SK-N-SH (cell line): ENCODE results near the gene MADCAM1. TPM values are rescaled to one million over a fixed set of nuclear protein-coding genes. Genes with fewer than 3 reads are reported as not detected.

Source experiments
- CTCF ChIA-PET: fragments of 300-600, 350-600 bp; formaldehyde crosslinking; extraction: SDS; loops from one replicate; lab custom pipeline; 2021; lab: Yijun Ruan, JAX
- POLR2A ChIA-PET: fragments of 350-600 bp; sonication (Branson Sonifier 250); formaldehyde crosslinking; extraction: SDS; loops from one replicate; lab custom pipeline; 2020; ENCODE audit warnings: antibody characterized with exemption, inconsistent platforms; lab: Yijun Ruan, JAX
- DNase-seq: peaks from one replicate; pipeline ENCODE4 v3.0.0; 2012
- H2AFZ ChIP-seq: fragments of 200-600 bp; sonication (generic); 2 replicates; pipeline ENCODE4 v1.8.1; 2016; ENCODE audit warnings: antibody characterized with exemption, mild to moderate bottlenecking, low read depth
- H3F3A ChIP-seq: fragments of 200-600 bp; sonication (generic); replicated peaks from 2 replicates; pipeline ENCODE3; 2016; ENCODE audit warnings: antibody characterized with exemption, mild to moderate bottlenecking; ENCODE audit not compliant: insufficient read depth
- H3K27ac ChIP-seq, 2 experiments: fragments of 200-500 bp in 1 of 2; fragments of 200-600 bp in 1 of 2; sonication (Bioruptor generic) in 1 of 2; sonication (generic), shearing (Covaris generic) in 1 of 2; 2 replicates each; pipeline versions ENCODE4 v1.5.1 to v1.6.1; 2014 to 2016; ENCODE audit warnings: low read depth in 2 of 2, inconsistent platforms in 1 of 2, low read length in 1 of 2, mild to moderate bottlenecking in 1 of 2, mixed read lengths in 1 of 2
- H3K27me3 ChIP-seq: fragments of 200-600 bp; sonication (generic), shearing (Covaris generic); 2 replicates; pipeline ENCODE4 v1.6.1; 2016; ENCODE audit warnings: mixed run types; ENCODE audit not compliant: insufficient read depth
- H3K36me3 ChIP-seq, 2 experiments: fragments of 200-500 bp in 1 of 2; fragments of 200-600 bp in 1 of 2; sonication (Bioruptor generic) in 1 of 2; sonication (generic) in 1 of 2; replicated peaks in 1 of 2; 2 replicates each; pipeline versions ENCODE3 to v1.5.1; 2014 to 2016; ENCODE audit warnings: low read length in 1 of 2, mild to moderate bottlenecking in 1 of 2; ENCODE audit not compliant: insufficient read depth in 2 of 2, control insufficient read depth in 1 of 2
- H3K4me1 ChIP-seq, 2 experiments: fragments of 200-500 bp in 1 of 2; fragments of 200-600 bp in 1 of 2; sonication (Bioruptor generic) in 1 of 2; sonication (generic), shearing (Covaris generic) in 1 of 2; 2 replicates each; pipeline versions ENCODE4 v1.5.1 to v1.6.1; 2014 to 2016; ENCODE audit warnings: low read depth in 1 of 2, low read length in 1 of 2, mixed run types in 1 of 2; ENCODE audit not compliant: insufficient read depth in 2 of 2, control insufficient read depth in 1 of 2
- H3K4me2 ChIP-seq: fragments of 200-600 bp; sonication (generic), shearing (Covaris generic); 2 replicates; pipeline ENCODE4 v1.6.1; 2017; ENCODE audit warnings: mixed run types
- H3K4me3 ChIP-seq, 2 experiments: fragments of 200-500 bp in 1 of 2; fragments of 200-600 bp in 1 of 2; sonication (Bioruptor generic) in 1 of 2; sonication (generic), shearing (Covaris generic) in 1 of 2; 2 replicates each; pipeline versions ENCODE4 v1.5.1 to v1.8.1; 2014 to 2016; ENCODE audit warnings: low read depth in 2 of 2, inconsistent platforms in 1 of 2, low read length in 1 of 2, mild to moderate bottlenecking in 1 of 2, mixed read lengths in 1 of 2, moderate library complexity in 1 of 2
- H3K79me2 ChIP-seq: fragments of 200-600 bp; sonication (generic); 2 replicates; pipeline ENCODE4 v1.8.1; 2017; ENCODE audit warnings: mild to moderate bottlenecking; ENCODE audit not compliant: insufficient read depth
- H3K9ac ChIP-seq: fragments of 200-600 bp; sonication (generic); 2 replicates; pipeline ENCODE4 v1.6.1; 2017; ENCODE audit warnings: mixed run types
- H3K9me2 ChIP-seq: fragments of 200-600 bp; sonication (generic); 2 replicates; pipeline ENCODE4 v1.6.1; 2017; ENCODE audit warnings: mixed run types
- H3K9me3 ChIP-seq: fragments of 200-600 bp; sonication (generic); 2 replicates; pipeline ENCODE4 v1.6.1; 2017; ENCODE audit warnings: mixed run types, mild to moderate bottlenecking, moderate library complexity
- H4K20me1 ChIP-seq: fragments of 200-600 bp; sonication (generic); 2 replicates; pipeline ENCODE4 v1.6.1; 2017; ENCODE audit warnings: mild to moderate bottlenecking, mixed run types; ENCODE audit not compliant: insufficient read depth
- CHD2 ChIP-seq: fragments of 150-350 bp; IDR thresholded peaks from 2 replicates; pipeline ENCODE4 v1.6.1; 2018; ENCODE audit warnings: low read length; ENCODE audit not compliant: partially characterized antibody
- EP300 ChIP-seq, 2 experiments: IDR thresholded peaks; 2 replicates each; pipeline versions ENCODE4 v1.4.0 to v1.6.1; 2012; ENCODE audit warnings: borderline replicate concordance in 1 of 2, low read depth in 1 of 2, low read length in 1 of 2
- EZH2phosphoT487 ChIP-seq: fragments of 200-600 bp; sonication (generic); IDR thresholded peaks from 2 replicates; pipeline ENCODE4 v1.6.1; 2017; ENCODE audit warnings: low read depth, mixed run types, mild to moderate bottlenecking, antibody characterized with exemption, moderate library complexity, borderline replicate concordance
- FOSL2 ChIP-seq: IDR thresholded peaks from 2 replicates; pipeline ENCODE4 v1.4.0; 2012; ENCODE audit warnings: low read depth, mild to moderate bottlenecking, moderate library complexity, borderline replicate concordance
- GATA2 ChIP-seq: sonication (generic); formaldehyde crosslinking; IDR thresholded peaks from 2 replicates; pipeline ENCODE4 v1.5.0; 2020; ENCODE audit warnings: mild to moderate bottlenecking, missing genetic modification reagents
- MAX ChIP-seq: IDR thresholded peaks from 2 replicates; pipeline ENCODE4 v1.4.0; 2012; ENCODE audit warnings: low read depth
- MXI1 ChIP-seq: IDR thresholded peaks from 2 replicates; pipeline ENCODE4 v1.6.1; 2012; ENCODE audit warnings: mild to moderate bottlenecking, low read depth, low read length, improper control_type of control experiment
- NFIC ChIP-seq: IDR thresholded peaks from 2 replicates; pipeline ENCODE4 v1.4.0; 2012; ENCODE audit warnings: borderline replicate concordance
- RCOR1 ChIP-seq: fragments of 150-350 bp; IDR thresholded peaks from 2 replicates; pipeline ENCODE4 v1.6.1; 2017; ENCODE audit warnings: antibody characterized with exemption, low read length
- YY1 ChIP-seq: IDR thresholded peaks from 2 replicates; pipeline ENCODE4 v1.4.0; 2012; ENCODE audit warnings: low read depth, mild to moderate bottlenecking
- WGBS: methylation state at CpG from one replicate; pipeline ENCODE4 v1.1.6; 2017; ENCODE audit warnings: low lambda C conversion rate; 5-methylcytosine and 5-hydroxymethylcytosine counted together
- polyA plus RNA-seq, 3 experiments: library from polyadenylated mRNA; depleted of rRNA; stranded (reverse); fragments of >200 nt; gene quantifications; 2 replicates each; pipeline ENCODE4 v1.2.3, GENCODE V29; 2012
- TF ChIP-seq, protein P1 (sequence below): IDR thresholded peaks from 2 replicates; pipeline ENCODE4; 2012

Gene MADCAM1
- polyA plus RNA-seq, 1 of the 3 experiments (the other 2 are of a cell fraction) = 0.81 TPM

- TF ChIP-seq, protein P1, sequence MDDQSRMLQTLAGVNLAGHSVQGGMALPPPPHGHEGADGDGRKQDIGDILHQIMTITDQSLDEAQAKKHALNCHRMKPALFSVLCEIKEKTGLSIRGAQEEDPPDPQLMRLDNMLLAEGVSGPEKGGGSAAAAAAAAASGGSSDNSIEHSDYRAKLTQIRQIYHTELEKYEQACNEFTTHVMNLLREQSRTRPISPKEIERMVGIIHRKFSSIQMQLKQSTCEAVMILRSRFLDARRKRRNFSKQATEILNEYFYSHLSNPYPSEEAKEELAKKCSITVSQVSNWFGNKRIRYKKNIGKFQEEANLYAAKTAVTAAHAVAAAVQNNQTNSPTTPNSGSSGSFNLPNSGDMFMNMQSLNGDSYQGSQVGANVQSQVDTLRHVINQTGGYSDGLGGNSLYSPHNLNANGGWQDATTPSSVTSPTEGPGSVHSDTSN = no peak
Measured at GRCh38 chr19:491146-491741, 5.0 kb upstream of the MADCAM1 start (continued).

- Histone ChIP-seq H3K4me1 (peaks cover 0 to 7% of the 10 kb centered on the region in 2 experiments; a peak in 1 of 4 replicates), H3K36me3 (no peaks in the 10 kb centered on the region), H2AFZ (no peak overlapping the region), H4K20me1 (no peaks in the 10 kb centered on the region), H3K79me2 (no peaks in the 10 kb centered on the region), H3F3A (peaks cover 9% of the 10 kb centered on the region), H3K27me3 (no peaks in the 10 kb centered on the region), H3K9me2 (no peaks in the 10 kb centered on the region), H3K4me3 (no peak overlapping the region), H3K27ac (no peak overlapping the region), H3K4me2 (no peak overlapping the region), H3K9ac (no peak overlapping the region), H3K9me3 (no peaks in the 10 kb centered on the region)
- CTCF ChIA-PET = interaction anchor here (1.2 to 2.0 kb wide), 2 partner anchors 14 to 108 kb away, joined by 4 to 12 read pairs; no protein-coding TSS in a partner anchor
- TF ChIP-seq GATA2 (no peak), RCOR1 (no peak), MXI1 (no peak), CHD2 (no peak), MAX (no peak), EP300 (IDR thresholded peaks at IDR 0.05; ENCODE audit: borderline replicate concordance in 1 of 2, low read depth in 1 of 2, low read length in 1 of 2) (no peak), YY1 (no peak), NFIC (no peak), EZH2phosphoT487 (no peak), FOSL2 (no peak)
- TF ChIP-seq, protein P1 = no peak
- POLR2A ChIA-PET = no interaction called here
- peak; percentile 69 for DNase-seq
- WGBS = no CpG with 5 or more reads among the region's 19 CpGs
Measured at GRCh38 chr19:492091-492531, 4.2 kb upstream of the MADCAM1 start.
